HG03280 (cell line): ENCODE results near the gene ANKAR.
"Not testable (repeated sequence)": the region's sequence is repeated elsewhere in the genome, so short reads cannot be mapped to it uniquely, and the experiment has no call there.

Experiments used
- ATAC-seq: cut with Tn5 transposase; IDR thresholded peaks from one replicate; pipeline ENCODE4 v1.9.1; 2021; ENCODE audit warnings: mild to moderate bottlenecking, moderate library complexity; ENCODE audit not compliant: unreplicated experiment

The ANKAR gene

GRCh38 chr2:189674374-189675112, at the start of gene ANKAR:
Gene ANKAR (plus strand): TSS chr2:189674670. CDS start chr2:189676491, 1,821 bp downstream.
- peak; percentile 97 for ATAC-seq

- no peak for ATAC-seq
Observed at GRCh38 chr2:189625636-189626035, 48.8 kb upstream of the ANKAR start.

- ATAC-seq, result no peak
Observed at GRCh38 chr2:189627789-189628188, 46.7 kb upstream of the ANKAR start.

- no peak for ATAC-seq
Observed at GRCh38 chr2:189628817-189629530, 45.5 kb upstream of the ANKAR start.

- no peak for ATAC-seq
Observed at GRCh38 chr2:189629531-189630453, 44.7 kb upstream of the ANKAR start.

GRCh38 chr2:189631849-189632248, 42.6 kb upstream of the ANKAR start:
- ATAC-seq, result no peak

- ATAC-seq, result no peak
Observed at GRCh38 chr2:189633392-189633811, 41.1 kb upstream of the ANKAR start.

- no peak for ATAC-seq
Observed at GRCh38 chr2:189635353-189635752, 39.1 kb upstream of the ANKAR start.

GRCh38 chr2:189638301-189639006, 36.0 kb upstream of the ANKAR start:
- no peak for ATAC-seq

- ATAC-seq, result no peak
Observed at GRCh38 chr2:189639007-189639609, 35.4 kb upstream of the ANKAR start.

GRCh38 chr2:189641002-189641401, 33.5 kb upstream of the ANKAR start:
- no peak for ATAC-seq

GRCh38 chr2:189641590-189641989, 32.9 kb upstream of the ANKAR start:
- ATAC-seq, result no peak

GRCh38 chr2:189646521-189646920, 27.9 kb upstream of the ANKAR start:
- no peak for ATAC-seq

GRCh38 chr2:189648846-189649509, 25.5 kb upstream of the ANKAR start:
- no peak for ATAC-seq

GRCh38 chr2:189651284-189651683, 23.2 kb upstream of the ANKAR start:
- ATAC-seq, result no peak

- not testable (repeated sequence) for ATAC-seq
Observed at GRCh38 chr2:189653464-189653863, 21.0 kb upstream of the ANKAR start.

- no peak for ATAC-seq
Observed at GRCh38 chr2:189654641-189655040, 19.8 kb upstream of the ANKAR start.

- peak; percentile 36 for ATAC-seq
Observed at GRCh38 chr2:189657867-189658266, 16.6 kb upstream of the ANKAR start.

- no peak for ATAC-seq
Observed at GRCh38 chr2:189658306-189659212, 15.9 kb upstream of the ANKAR start.
